GM23248 (cell line): ENCODE data around the gene PTGFRN. TPM values are rescaled to one million over a fixed set of nuclear protein-coding genes. Genes with fewer than 3 reads are reported as not detected.

Source experiments
- DNase-seq: peaks from one replicate; pipeline ENCODE4 v3.0.0-alpha.2; 2015
- H2AFZ ChIP-seq: fragments of 200-600 bp; sonication (generic); 2 replicates; pipeline ENCODE4 v1.6.1; 2016; ENCODE audit warnings: antibody characterized with exemption
- H3F3A ChIP-seq: fragments of 200-600 bp; sonication (generic); 2 replicates; pipeline ENCODE4 v1.6.1; 2016; ENCODE audit warnings: mild to moderate bottlenecking, antibody characterized with exemption, mixed run types; ENCODE audit not compliant: insufficient read depth
- H3K27ac ChIP-seq: fragments of 200-600 bp; sonication (generic); 2 replicates; pipeline ENCODE4 v1.5.1; 2016; ENCODE audit warnings: mild to moderate bottlenecking
- H3K27me3 ChIP-seq: fragments of 200-600 bp; sonication (generic); replicated peaks from 2 replicates; pipeline ENCODE4 v1.6.1; 2016; ENCODE audit warnings: mild to moderate bottlenecking; ENCODE audit not compliant: insufficient read depth
- H3K36me3 ChIP-seq: fragments of 200-600 bp; sonication (generic); 2 replicates; pipeline ENCODE4 v1.6.1; 2016; ENCODE audit warnings: low read depth, mild to moderate bottlenecking
- H3K4me1 ChIP-seq: fragments of 200-600 bp; sonication (generic); 2 replicates; pipeline ENCODE4 v1.6.1; 2016; ENCODE audit warnings: mild to moderate bottlenecking; ENCODE audit not compliant: insufficient read depth
- H3K4me2 ChIP-seq: fragments of 200-600 bp; sonication (generic); one replicate; pipeline ENCODE4 v1.6.1; 2016; ENCODE audit warnings: mild to moderate bottlenecking; ENCODE audit not compliant: unreplicated experiment
- H3K4me3 ChIP-seq: fragments of 200-600 bp; sonication (generic); 2 replicates; pipeline ENCODE4 v1.5.1; 2016; ENCODE audit warnings: mild to moderate bottlenecking
- H3K79me2 ChIP-seq: fragments of 200-600 bp; sonication (generic); 2 replicates; pipeline ENCODE4 v1.6.1; 2016; ENCODE audit warnings: mild to moderate bottlenecking; ENCODE audit not compliant: insufficient read depth
- H3K9ac ChIP-seq: fragments of 200-600 bp; sonication (generic); 2 replicates; pipeline ENCODE4 v1.6.1; 2016; ENCODE audit warnings: mild to moderate bottlenecking
- H3K9me2 ChIP-seq: fragments of 200-600 bp; sonication (generic); 2 replicates; pipeline ENCODE4 v1.6.1; 2016; ENCODE audit warnings: mixed run types, mild to moderate bottlenecking, moderate library complexity; ENCODE audit not compliant: insufficient read depth
- H3K9me3 ChIP-seq: fragments of 200-600 bp; sonication (generic); one replicate; pipeline ENCODE4 v1.6.1; 2017; ENCODE audit warnings: low read depth
- H4K20me1 ChIP-seq: fragments of 200-600 bp; sonication (generic); 2 replicates; pipeline ENCODE4 v1.6.0; 2016; ENCODE audit not compliant: insufficient read depth
- EZH2 ChIP-seq: fragments of 200-600 bp; sonication (generic); IDR thresholded peaks from 2 replicates; pipeline ENCODE4 v1.6.1; 2018; ENCODE audit warnings: antibody characterized with exemption, mild to moderate bottlenecking; ENCODE audit not compliant: insufficient read depth, poor library complexity, severe bottlenecking
- EZH2phosphoT487 ChIP-seq: fragments of 200-600 bp; sonication (generic); IDR thresholded peaks from 2 replicates; pipeline ENCODE4 v1.6.1; 2018; ENCODE audit warnings: antibody characterized with exemption, moderate library complexity, mild to moderate bottlenecking, low read depth; ENCODE audit not compliant: insufficient read depth
- WGBS, 2 experiments: methylation state at CpG; one replicate each; pipeline ENCODE4 v1.1.6; 2015 to 2017; ENCODE audit warnings: low lambda C conversion rate in 2 of 2, low coverage in 1 of 2; ENCODE audit errors: missing lambda C conversion rate in 2 of 2; 5-methylcytosine and 5-hydroxymethylcytosine counted together
- in situ Hi-C: fragments of 300-500 bp; cut with MboI; formaldehyde crosslinking; loops from 2 replicates; pipeline ENCODE4 v1.15.0; 2020
- polyA plus RNA-seq: library from polyadenylated mRNA; unstranded; fragments of >200 nt; fragmentation: Nextera tagmentation; extraction: Ambion mirVana; gene quantifications from 2 replicates; pipeline ENCODE4 v1.2.1, GENCODE V29; 2016
- total RNA-seq: library from RNA; depleted of rRNA; stranded (reverse); fragments of >200 nt; shearing (Covaris generic); gene quantifications from 2 replicates; pipeline ENCODE4 v1.2.3, GENCODE V29; 2014

Gene PTGFRN
- total and polyA plus RNA-seq, 2 experiments from 2014 or later: 14.7 to 25.7 TPM

GRCh38 chr1:116902027-116902426 is 7.7 kb upstream of the PTGFRN start:
- Histone ChIP-seq H4K20me1 (no peaks in the 10 kb centered on the region), H3K4me1 (no peaks in the 10 kb centered on the region), H3K9me2 (no peaks in the 10 kb centered on the region), H3F3A (no peaks in the 10 kb centered on the region), H3K4me2 (no peak overlapping the region), H3K27me3 (no peaks in the 10 kb centered on the region), H3K9ac (no peak overlapping the region), H3K36me3 (no peaks in the 10 kb centered on the region), H3K79me2 (no peaks in the 10 kb centered on the region), H3K9me3 (no peaks in the 10 kb centered on the region), H3K4me3 (no peak overlapping the region), H2AFZ (no peak overlapping the region), H3K27ac (no peak overlapping the region)
- in situ Hi-C loops: no loop called here
- TF ChIP-seq EZH2 (no peak), EZH2phosphoT487 (no peak)
- WGBS, 2 experiments: 82 to 93% methylated on average over 5 of the region's 5 CpGs
- DNase-seq: no peak

- H3K4me1 ChIP-seq: no peaks in the 10 kb centered on the region
Measured at GRCh38 chr1:116902723-116903383, 6.9 kb upstream of the PTGFRN start.

GRCh38 chr1:116904791-116905320 is 4.9 kb upstream of the PTGFRN start:
- Histone ChIP-seq H3K4me3 (no peak overlapping the region), H3K4me2 (no peak overlapping the region), H3K9me3 (no peaks in the 10 kb centered on the region), H4K20me1 (no peaks in the 10 kb centered on the region), H3K4me1 (no peaks in the 10 kb centered on the region), H3K9ac (no peak overlapping the region), H3K27me3 (no peaks in the 10 kb centered on the region), H3K79me2 (no peaks in the 10 kb centered on the region), H2AFZ (no peak overlapping the region), H3F3A (no peaks in the 10 kb centered on the region), H3K36me3 (no peaks in the 10 kb centered on the region), H3K9me2 (no peaks in the 10 kb centered on the region), H3K27ac (no peak overlapping the region)
- in situ Hi-C loops: no loop called here
- WGBS, 2 experiments: 29 to 35% methylated on average over 2 of the region's 2 CpGs
- TF ChIP-seq EZH2phosphoT487 (no peak), EZH2 (no peak)
- peak; percentile 50 for DNase-seq

More at GRCh38 chr1:116902723-116903383, 6.9 kb upstream of the PTGFRN start:
- in situ Hi-C loops: no loop called here
- Histone ChIP-seq H3K4me3 (no peak overlapping the region), H3K27ac (no peak overlapping the region), H4K20me1 (no peaks in the 10 kb centered on the region), H3K27me3 (no peaks in the 10 kb centered on the region), H3K4me2 (no peak overlapping the region), H3K79me2 (no peaks in the 10 kb centered on the region), H3K36me3 (no peaks in the 10 kb centered on the region), H2AFZ (no peak overlapping the region), H3K9me3 (no peaks in the 10 kb centered on the region), H3K9me2 (no peaks in the 10 kb centered on the region), H3K9ac (no peak overlapping the region), H3F3A (no peaks in the 10 kb centered on the region)
- 83 to 86% methylated on average over 3 of the region's 3 CpGs for WGBS, 2 experiments
- no peak for DNase-seq
- TF ChIP-seq EZH2phosphoT487: no peak
- no peak for TF ChIP-seq EZH2

- no peak for DNase-seq
- Histone ChIP-seq H3K4me1 (no peaks in the 10 kb centered on the region), H3K27me3 (no peaks in the 10 kb centered on the region), H3K79me2 (no peaks in the 10 kb centered on the region), H3K9ac (no peak overlapping the region), H3K27ac (no peak overlapping the region), H3K9me2 (no peaks in the 10 kb centered on the region), H3K4me2 (no peak overlapping the region), H2AFZ (no peak overlapping the region), H4K20me1 (no peaks in the 10 kb centered on the region), H3K36me3 (no peaks in the 10 kb centered on the region), H3K4me3 (no peak overlapping the region), H3F3A (peaks cover 3% of the 10 kb centered on the region; the same call in 1 of the 2 replicates), H3K9me3 (no peaks in the 10 kb centered on the region)
- TF ChIP-seq EZH2phosphoT487 (no peak), EZH2 (no peak)
- WGBS, 2 experiments: 76 to 86% methylated on average over 3 of the region's 3 CpGs
- in situ Hi-C loops: no loop called here
Measured at GRCh38 chr1:116906812-116907211, 2.9 kb upstream of the PTGFRN start.
